HFFc6 (cell line): ENCODE data around the gene SGMS2. TPM values are rescaled to one million over a fixed set of nuclear protein-coding genes. Genes with fewer than 3 reads are reported as not detected.
"Not testable (repeated sequence)": the region's sequence is repeated elsewhere in the genome, so short reads cannot be mapped to it uniquely, and the experiment has no call there.

Source experiments
- DNase-seq: peaks from one replicate; pipeline ENCODE4 v3.0.0-alpha.2; 2018
- H3K27ac Mint-ChIP-seq: 2 replicates; pipeline ENCODE4 v1.8.0; 2020; ENCODE audit warnings: mild to moderate bottlenecking, mixed read lengths
- H3K27me3 Mint-ChIP-seq: 2 replicates; pipeline ENCODE4 v1.8.0; 2021; ENCODE audit warnings: mild to moderate bottlenecking, moderate library complexity, mixed read lengths; ENCODE audit not compliant: insufficient read depth
- H3K36me3 Mint-ChIP-seq: 2 replicates; pipeline ENCODE4 v1.8.0; 2021; ENCODE audit warnings: low read depth, mixed read lengths
- H3K4me1 Mint-ChIP-seq: 2 replicates; pipeline ENCODE4 v1.8.0; 2020; ENCODE audit warnings: low read depth, mixed read lengths
- H3K4me3 Mint-ChIP-seq: 2 replicates; pipeline ENCODE4 v1.8.0; 2020; ENCODE audit warnings: mild to moderate bottlenecking, moderate library complexity, mixed read lengths
- H3K9me3 Mint-ChIP-seq: 2 replicates; pipeline ENCODE4 v1.8.0; 2020; ENCODE audit warnings: mild to moderate bottlenecking, mixed read lengths
- total RNA-seq, 6 experiments: library from RNA; stranded (reverse); fragmentation: NEBNext Ultra II Directional; extraction: Animal tissue kit (Norgen Biotek cat#: 25700); gene quantifications; 2 replicates in 1 of 6; 3 replicates in 5 of 6; pipeline ENCODE4 v1.2.3, GENCODE V29; 2021
- TF ChIP-seq, protein P1 (sequence below): fragments of 200-600 bp; sonication (generic); IDR thresholded peaks from 2 replicates; pipeline ENCODE4 v1.5.0; 2021; ENCODE audit warnings: antibody characterized with exemption, mild to moderate bottlenecking

The SGMS2 gene
- total RNA-seq, 6 experiments from 2014 or later: 30.5 to 45.9 (median 34.7) TPM

DNA sequence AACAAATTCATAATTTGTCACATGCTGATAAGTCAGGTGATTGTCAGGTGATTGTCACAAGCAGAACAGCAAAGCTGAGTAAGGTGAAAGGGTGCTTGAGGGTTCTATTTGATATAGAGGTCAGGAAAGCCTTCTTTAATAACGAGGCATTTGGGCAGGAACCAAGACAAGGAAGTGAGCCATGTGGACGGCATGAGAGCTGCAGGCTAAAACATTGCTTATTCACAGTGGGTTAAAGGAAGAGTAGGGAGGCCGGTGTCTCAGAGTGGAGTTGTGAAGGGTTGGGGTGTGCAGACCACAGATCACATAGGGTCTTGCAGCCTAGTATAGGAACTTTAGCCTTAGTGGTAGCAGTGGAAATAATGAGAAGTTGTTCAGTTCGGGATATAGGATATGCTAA, 75.3 kb downstream of the SGMS2 start:
- Mint-ChIP-seq H3K27ac (no peak overlapping the region), H3K4me1 (peaks cover 40% of the 10 kb centered on the region), H3K4me3 (no peak overlapping the region), H3K9me3 (no peaks in the 10 kb centered on the region), H3K27me3 (no peaks in the 10 kb centered on the region), H3K36me3 (peaks cover 31% of the 10 kb centered on the region)
- no peak for DNase-seq
- TF ChIP-seq, protein P1, sequence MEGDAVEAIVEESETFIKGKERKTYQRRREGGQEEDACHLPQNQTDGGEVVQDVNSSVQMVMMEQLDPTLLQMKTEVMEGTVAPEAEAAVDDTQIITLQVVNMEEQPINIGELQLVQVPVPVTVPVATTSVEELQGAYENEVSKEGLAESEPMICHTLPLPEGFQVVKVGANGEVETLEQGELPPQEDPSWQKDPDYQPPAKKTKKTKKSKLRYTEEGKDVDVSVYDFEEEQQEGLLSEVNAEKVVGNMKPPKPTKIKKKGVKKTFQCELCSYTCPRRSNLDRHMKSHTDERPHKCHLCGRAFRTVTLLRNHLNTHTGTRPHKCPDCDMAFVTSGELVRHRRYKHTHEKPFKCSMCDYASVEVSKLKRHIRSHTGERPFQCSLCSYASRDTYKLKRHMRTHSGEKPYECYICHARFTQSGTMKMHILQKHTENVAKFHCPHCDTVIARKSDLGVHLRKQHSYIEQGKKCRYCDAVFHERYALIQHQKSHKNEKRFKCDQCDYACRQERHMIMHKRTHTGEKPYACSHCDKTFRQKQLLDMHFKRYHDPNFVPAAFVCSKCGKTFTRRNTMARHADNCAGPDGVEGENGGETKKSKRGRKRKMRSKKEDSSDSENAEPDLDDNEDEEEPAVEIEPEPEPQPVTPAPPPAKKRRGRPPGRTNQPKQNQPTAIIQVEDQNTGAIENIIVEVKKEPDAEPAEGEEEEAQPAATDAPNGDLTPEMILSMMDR: no peak

DNA sequence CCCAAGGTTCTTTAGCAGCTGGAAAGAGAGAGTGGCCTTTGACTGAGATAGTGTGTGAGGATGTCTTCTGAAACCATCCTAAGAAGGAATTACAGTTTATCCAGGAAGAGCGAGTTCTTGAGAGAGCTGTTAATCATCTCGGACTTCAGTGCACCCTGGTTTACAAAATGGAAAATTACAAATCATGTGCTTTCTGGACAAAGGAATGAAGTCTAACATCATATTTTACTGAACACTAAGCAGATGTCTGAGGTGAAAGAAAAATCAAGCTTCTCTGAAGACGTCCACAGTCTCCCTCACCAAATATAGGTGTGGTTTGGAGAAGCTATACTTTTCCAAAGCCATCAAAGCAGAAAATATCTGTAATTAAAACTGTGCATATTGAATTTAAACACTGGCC, 75.8 kb downstream of the SGMS2 start:
- Mint-ChIP-seq H3K4me1 (peaks cover 36% of the 10 kb centered on the region), H3K27me3 (no peaks in the 10 kb centered on the region), H3K27ac (no peak overlapping the region), H3K4me3 (no peak overlapping the region), H3K9me3 (no peaks in the 10 kb centered on the region), H3K36me3 (peaks cover 31% of the 10 kb centered on the region)
- TF ChIP-seq, protein P1: no peak
- DNase-seq: no peak

DNA sequence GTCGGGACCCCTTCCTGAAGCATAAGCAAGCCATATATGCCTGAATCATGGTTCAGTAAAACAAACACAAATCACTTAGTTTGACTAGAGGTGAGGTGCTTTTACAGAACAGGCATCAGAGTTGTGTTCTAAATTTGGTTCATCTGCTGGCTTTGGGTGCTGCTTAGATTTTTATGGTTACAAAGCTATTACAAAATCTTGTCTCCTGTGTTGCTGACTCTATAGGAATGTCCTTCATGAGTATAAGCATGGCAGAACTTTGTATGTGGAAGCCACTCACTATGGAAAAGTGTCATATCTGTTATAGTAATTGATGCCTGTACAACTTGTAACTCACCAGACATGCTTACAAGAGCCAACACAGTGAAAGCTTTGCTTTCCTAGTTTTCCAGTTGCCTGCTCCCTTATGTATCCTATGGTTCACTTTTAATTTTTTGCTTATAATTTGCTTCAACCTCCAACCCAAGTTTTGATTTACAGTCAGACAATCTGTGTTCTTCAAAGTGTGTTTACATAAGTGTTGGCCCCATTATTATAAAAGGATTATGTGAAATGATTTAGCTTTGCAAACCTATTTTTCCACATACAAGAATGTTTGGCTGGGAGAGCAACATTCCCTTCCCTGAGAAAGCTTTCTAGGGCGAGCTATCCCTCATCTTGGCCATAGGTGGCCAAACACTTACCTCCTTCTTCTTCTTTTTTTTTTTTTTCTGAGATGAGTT, 76.6 kb downstream of the SGMS2 start:
- no peaks in the 10 kb centered on the region for H3K9me3 Mint-ChIP-seq
- no peak overlapping the region for H3K4me3 Mint-ChIP-seq
- no peaks in the 10 kb centered on the region for H3K27me3 Mint-ChIP-seq
- peaks cover 27% of the 10 kb centered on the region for H3K4me1 Mint-ChIP-seq
- peaks cover 31% of the 10 kb centered on the region for H3K36me3 Mint-ChIP-seq
- DNase-seq: no peak
- TF ChIP-seq, protein P1: no peak; the same call in 1 of the 2 replicates
- H3K27ac Mint-ChIP-seq: no peak overlapping the region

DNA sequence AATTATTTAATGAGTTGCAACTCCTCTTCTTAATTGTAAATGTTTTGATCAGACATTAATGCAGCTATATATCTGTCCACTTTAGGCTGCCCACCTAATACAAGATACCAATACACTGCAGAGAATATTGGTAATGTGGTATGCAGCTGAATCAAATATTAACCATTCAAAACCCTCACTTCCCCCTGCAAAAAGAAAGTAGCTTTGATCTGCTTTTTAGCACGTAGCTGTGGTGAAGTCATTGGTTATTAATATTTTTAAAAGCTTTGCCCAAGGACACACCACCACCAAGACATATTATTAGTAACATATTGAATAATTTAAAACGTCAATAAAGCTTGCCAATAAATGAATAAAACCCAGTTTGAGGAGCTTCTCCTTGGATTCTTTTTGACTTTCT, 78.0 kb downstream of the SGMS2 start:
- Mint-ChIP-seq H3K4me3 (no peak overlapping the region), H3K4me1 (peaks cover 14% of the 10 kb centered on the region), H3K27ac (no peak overlapping the region), H3K9me3 (no peaks in the 10 kb centered on the region), H3K27me3 (no peaks in the 10 kb centered on the region), H3K36me3 (peaks cover 31% of the 10 kb centered on the region)
- DNase-seq: no peak
- TF ChIP-seq, protein P1: no peak

DNA sequence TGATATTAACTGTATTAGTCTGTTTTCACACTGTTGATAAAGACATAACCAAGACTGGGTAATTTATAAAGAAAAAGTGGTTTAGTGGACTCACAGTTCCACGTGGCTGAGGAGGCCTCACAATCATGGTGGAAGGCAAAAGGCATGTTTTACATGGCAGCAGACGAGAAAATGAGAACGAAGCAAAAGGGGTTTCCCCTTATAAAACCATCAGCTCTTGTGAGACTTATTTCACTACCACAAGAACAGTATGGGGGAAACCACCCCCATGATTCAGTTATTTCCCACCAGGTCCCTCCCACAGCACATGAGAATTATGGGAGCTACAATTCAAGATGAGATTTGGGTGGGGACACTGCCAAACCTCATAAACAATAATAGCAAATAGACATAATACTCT, 80.3 kb downstream of the SGMS2 start:
- peaks cover 29% of the 10 kb centered on the region for H3K36me3 Mint-ChIP-seq

DNA sequence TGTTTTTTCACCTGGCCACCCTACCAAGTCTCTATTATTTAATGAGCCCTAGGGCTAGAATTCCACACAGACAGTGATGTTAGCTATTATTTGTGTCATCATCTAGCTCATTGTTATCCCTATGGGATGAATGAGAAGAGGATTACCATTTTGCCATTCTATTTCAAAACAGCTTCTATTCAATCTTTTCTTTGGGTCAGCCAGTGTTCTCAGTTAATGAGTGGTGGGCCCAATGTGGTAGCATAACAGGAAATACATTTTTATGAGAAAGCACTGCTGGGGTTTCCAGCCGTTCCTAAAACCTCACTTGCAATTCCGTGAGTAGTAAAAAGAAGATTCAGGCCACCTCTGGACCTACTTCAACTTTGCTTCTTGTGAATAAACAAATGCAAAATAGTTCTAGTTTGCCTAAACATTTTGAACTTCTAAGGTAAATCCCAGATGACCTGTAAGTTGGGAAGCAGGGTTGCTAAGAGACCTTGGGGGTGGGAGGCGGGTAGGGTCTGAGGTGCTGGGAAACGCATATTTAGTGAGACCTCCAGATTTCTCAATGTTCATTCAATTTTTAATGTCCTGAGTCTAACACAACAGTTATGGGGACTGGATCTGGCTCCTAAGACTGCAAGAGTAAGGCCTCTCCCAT, 81.8 kb downstream of the SGMS2 start:
- H3K4me1 Mint-ChIP-seq: no peaks in the 10 kb centered on the region
- peaks cover 15% of the 10 kb centered on the region for H3K36me3 Mint-ChIP-seq
- no peaks in the 10 kb centered on the region for H3K27me3 Mint-ChIP-seq
- no peak overlapping the region for H3K27ac Mint-ChIP-seq
- TF ChIP-seq, protein P1: no peak
- H3K4me3 Mint-ChIP-seq: no peak overlapping the region
- no peaks in the 10 kb centered on the region for H3K9me3 Mint-ChIP-seq
- no peak for DNase-seq

More for the DNA sequence above, 80.3 kb downstream of the SGMS2 start:
- DNase-seq, H3K4me1 Mint-ChIP-seq, H3K27ac Mint-ChIP-seq, H3K9me3 Mint-ChIP-seq, H3K27me3 Mint-ChIP-seq, H3K4me3 Mint-ChIP-seq: not testable (repeated sequence)
